ENCODE data around the gene ATP11A.
"Not testable (repeated sequence)": the region's sequence is repeated elsewhere in the genome, so short reads cannot be mapped to it uniquely, and the experiment has no call there.

The ATP11A gene

DNA sequence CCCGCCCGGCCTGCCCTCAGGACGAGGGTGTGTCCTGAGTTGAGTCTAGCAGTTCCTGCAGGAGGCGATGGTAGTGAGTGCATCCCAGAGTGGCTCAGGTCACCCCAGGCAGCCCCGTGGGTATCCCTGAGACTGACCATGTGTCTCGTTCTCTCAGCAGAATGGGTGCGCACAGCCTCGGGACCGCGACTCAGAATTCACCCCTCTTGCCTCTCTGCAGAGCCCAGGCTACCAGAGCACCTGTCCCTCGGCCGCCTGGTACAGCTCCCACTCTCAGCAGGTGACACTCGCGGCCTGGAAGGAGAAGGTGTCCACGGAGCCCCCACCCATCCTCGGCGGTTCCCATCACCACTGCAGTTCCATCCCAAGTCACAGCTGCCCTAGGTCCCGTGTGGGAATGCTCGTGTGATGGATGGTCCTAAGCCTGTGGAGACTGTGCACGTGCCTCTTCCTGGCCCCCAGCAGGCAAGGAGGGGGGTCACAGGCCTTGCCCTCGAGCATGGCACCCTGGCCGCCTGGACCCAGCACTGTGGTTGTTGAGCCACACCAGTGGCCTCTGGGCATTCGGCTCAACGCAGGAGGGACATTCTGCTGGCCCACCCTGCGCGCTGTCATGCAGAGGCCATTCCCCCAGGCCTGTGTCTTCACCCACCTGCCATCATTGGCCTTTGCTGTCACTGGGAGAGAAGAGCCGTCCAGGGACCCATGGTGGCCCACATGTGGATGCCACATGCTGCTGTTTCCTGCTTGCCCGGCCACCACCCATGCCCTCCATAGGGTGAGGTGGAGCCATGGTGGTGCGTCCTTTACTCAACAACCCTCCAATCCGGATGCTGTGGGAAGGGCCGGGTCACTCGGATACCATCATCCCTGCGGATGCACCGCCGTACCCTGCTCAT lies 192.1 kb downstream of the ATP11A start:
- Histone ChIP-seq H4K91ac (ENCODE audit: low read length) (no peak overlapping the region), H2BK12ac (ENCODE audit: low read length in 2 of 2) (no peak overlapping the region), H3K27ac (ENCODE audit: low read length, poor library complexity, severe bottlenecking) (no peak overlapping the region), H4K8ac (ENCODE audit: low read length) (no peak overlapping the region), H3K4me2 (ENCODE audit: low read length, poor library complexity, severe bottlenecking) (no peak overlapping the region), H3K23ac (ENCODE audit: low read length in 2 of 2) (no peak overlapping the region), H2BK120ac (ENCODE audit: low read depth, low read length) (no peak overlapping the region), H3K9ac (ENCODE audit: low read length) (no peak overlapping the region), H2BK15ac (ENCODE audit: low read depth, poor library complexity, severe bottlenecking) (no peak overlapping the region), H2AK5ac (ENCODE audit: low read length, severe bottlenecking) (no peak overlapping the region), H3K9me3 (ENCODE audit: control insufficient read depth, low read length) (no peaks in the 10 kb centered on the region), H3K18ac (ENCODE audit: low read depth in 1 of 2, low read length in 2 of 2) (no peak overlapping the region), H3K27me3 (ENCODE audit: control insufficient read depth in 1 of 2, insufficient read depth in 1 of 2, low read length in 2 of 2) (no peaks in the 10 kb centered on the region), H3K4me3 (ENCODE audit: insufficient read depth in 1 of 2, low read depth in 1 of 2, low read length in 2 of 2) (no peak overlapping the region), H2BK5ac (ENCODE audit: low read depth, low read length, poor library complexity, severe bottlenecking) (no peak overlapping the region), H3K4me1 (ENCODE audit: control insufficient read depth, insufficient read depth, low read depth, low read length) (peaks cover 28% of the 10 kb centered on the region), H3K14ac (ENCODE audit: low read length in 2 of 2) (no peak overlapping the region), H2AFZ (ENCODE audit: low read depth, low read length) (no peak overlapping the region), H3K79me1 (replicated peaks; ENCODE audit: low read length, poor library complexity, severe bottlenecking) (no peaks in the 10 kb centered on the region), H3K4ac (ENCODE audit: low read depth in 1 of 2, low read length in 2 of 2) (no peak overlapping the region), H3K36me3 (ENCODE audit: control insufficient read depth in 1 of 2, insufficient read depth in 2 of 2, low read depth in 1 of 2, low read length in 2 of 2) (peaks cover 34 to 58% of the 10 kb centered on the region in 2 experiments)
- 96% methylated on average over 35 of the region's 35 CpGs for WGBS
- no peak for DNase-seq

DNA sequence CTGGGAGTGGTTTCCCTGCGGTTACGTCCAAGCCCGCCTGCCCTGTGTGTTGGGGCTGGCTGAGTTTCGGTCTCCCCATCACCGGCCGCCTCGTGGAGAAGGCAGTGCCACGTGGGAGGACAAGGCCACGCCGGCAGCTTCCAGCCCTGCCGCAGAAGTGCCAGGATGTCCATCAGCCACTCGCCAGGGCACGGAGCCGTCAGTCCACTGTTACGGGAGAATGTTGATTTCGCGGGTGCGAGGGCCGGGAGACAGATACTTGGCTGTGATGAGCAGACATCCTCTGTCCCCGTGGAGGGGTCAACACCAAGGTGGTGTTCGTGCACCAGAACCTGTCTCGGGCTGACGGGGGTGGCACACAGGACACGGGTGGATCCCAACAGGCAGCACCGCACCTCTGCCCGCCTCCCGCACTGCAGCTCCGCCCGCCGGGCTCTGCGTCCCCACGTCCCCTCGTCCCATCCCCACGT lies 192.8 kb downstream of the ATP11A start:
- H3K9ac ChIP-seq (ENCODE audit: low read length), result no peak overlapping the region
- H2AFZ ChIP-seq (ENCODE audit: low read depth, low read length), result no peak overlapping the region
- no peak overlapping the region for H3K4ac ChIP-seq (ENCODE audit: low read depth in 1 of 2, low read length in 2 of 2)
- no peak overlapping the region for H2BK5ac ChIP-seq (ENCODE audit: low read depth, low read length, poor library complexity, severe bottlenecking)
- 96% methylated on average over 34 of the region's 34 CpGs for WGBS
- H3K36me3 ChIP-seq (ENCODE audit: control insufficient read depth in 1 of 2, insufficient read depth in 2 of 2, low read depth in 1 of 2, low read length in 2 of 2), result peaks cover 34 to 51% of the 10 kb centered on the region in 2 experiments
- no peak overlapping the region for H3K4me2 ChIP-seq (ENCODE audit: low read length, poor library complexity, severe bottlenecking)
- no peaks in the 10 kb centered on the region for H3K79me1 ChIP-seq (replicated peaks; ENCODE audit: low read length, poor library complexity, severe bottlenecking)
- H3K27ac ChIP-seq (ENCODE audit: low read length, poor library complexity, severe bottlenecking), result no peak overlapping the region
- H3K18ac ChIP-seq (ENCODE audit: low read depth in 1 of 2, low read length in 2 of 2), result no peak overlapping the region
- DNase-seq, result no peak
- H3K14ac ChIP-seq (ENCODE audit: low read length in 2 of 2), result no peak overlapping the region
- H3K9me3 ChIP-seq (ENCODE audit: control insufficient read depth, low read length), result no peaks in the 10 kb centered on the region
- H2BK120ac ChIP-seq (ENCODE audit: low read depth, low read length), result no peak overlapping the region
- no peak overlapping the region for H3K4me3 ChIP-seq (ENCODE audit: insufficient read depth in 1 of 2, low read depth in 1 of 2, low read length in 2 of 2)
- no peak overlapping the region for H2BK15ac ChIP-seq (ENCODE audit: low read depth, poor library complexity, severe bottlenecking)
- H2BK12ac ChIP-seq (ENCODE audit: low read length in 2 of 2), result no peak overlapping the region
- no peaks in the 10 kb centered on the region for H3K27me3 ChIP-seq (ENCODE audit: control insufficient read depth in 1 of 2, insufficient read depth in 1 of 2, low read length in 2 of 2)
- no peak overlapping the region for H3K23ac ChIP-seq (ENCODE audit: low read length in 2 of 2)
- no peak overlapping the region for H4K8ac ChIP-seq (ENCODE audit: low read length)
- no peak overlapping the region for H4K91ac ChIP-seq (ENCODE audit: low read length)
- H3K4me1 ChIP-seq (ENCODE audit: control insufficient read depth, insufficient read depth, low read depth, low read length), result peaks cover 28% of the 10 kb centered on the region
- no peak overlapping the region for H2AK5ac ChIP-seq (ENCODE audit: low read length, severe bottlenecking)

DNA sequence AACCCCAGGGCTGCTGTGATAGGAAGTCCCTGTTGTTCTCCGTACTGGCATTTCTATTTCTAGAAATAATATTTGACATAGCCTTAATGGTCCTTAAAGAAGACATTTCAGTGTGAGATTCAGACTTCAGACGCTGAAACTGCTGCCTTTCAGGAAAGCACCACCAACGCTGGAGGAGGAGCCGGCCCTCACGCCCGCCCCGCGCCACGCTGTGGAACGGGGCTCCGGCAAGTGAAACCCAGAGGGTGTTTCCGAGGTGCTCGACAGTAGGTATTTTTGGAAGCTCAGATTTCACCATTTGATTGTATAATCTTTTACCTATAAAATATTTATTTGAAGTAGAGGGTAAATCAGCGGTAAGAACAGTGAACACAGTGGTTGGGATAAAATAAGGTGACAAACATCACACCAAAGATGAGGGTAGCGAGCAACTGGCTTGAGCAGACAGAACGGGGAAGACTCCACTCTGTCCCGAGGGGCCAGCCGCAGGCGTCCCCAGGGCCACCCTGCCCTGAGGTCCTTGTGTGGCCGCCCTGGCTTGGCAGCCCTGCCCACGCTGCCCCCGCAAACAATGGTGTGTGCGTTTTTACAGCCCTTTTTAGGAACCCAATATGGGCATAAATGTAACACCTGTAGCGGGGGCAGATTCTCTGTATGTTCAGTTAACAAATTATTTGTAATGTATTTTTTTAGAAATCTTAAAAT lies 193.6 kb downstream of the ATP11A start:
- H3K36me3 ChIP-seq (ENCODE audit: control insufficient read depth in 1 of 2, insufficient read depth in 2 of 2, low read depth in 1 of 2, low read length in 2 of 2), result peaks cover 29 to 45% of the 10 kb centered on the region in 2 experiments
- H3K18ac ChIP-seq (ENCODE audit: low read depth in 1 of 2, low read length in 2 of 2), result no peak overlapping the region
- no peak overlapping the region for H3K14ac ChIP-seq (ENCODE audit: low read length in 2 of 2)
- H4K8ac ChIP-seq (ENCODE audit: low read length), result no peak overlapping the region
- H2BK12ac ChIP-seq (ENCODE audit: low read length in 2 of 2), result no peak overlapping the region
- H3K9ac ChIP-seq (ENCODE audit: low read length), result no peak overlapping the region
- no peaks in the 10 kb centered on the region for H3K79me1 ChIP-seq (replicated peaks; ENCODE audit: low read length, poor library complexity, severe bottlenecking)
- no peak overlapping the region for H3K4ac ChIP-seq (ENCODE audit: low read depth in 1 of 2, low read length in 2 of 2)
- no peak overlapping the region for H2AFZ ChIP-seq (ENCODE audit: low read depth, low read length)
- WGBS, result 97% methylated on average over 21 of the region's 24 CpGs
- H3K9me3 ChIP-seq (ENCODE audit: control insufficient read depth, low read length), result no peaks in the 10 kb centered on the region
- no peak overlapping the region for H3K4me2 ChIP-seq (ENCODE audit: low read length, poor library complexity, severe bottlenecking)
- no peak overlapping the region for H2BK120ac ChIP-seq (ENCODE audit: low read depth, low read length)
- no peak overlapping the region for H3K27ac ChIP-seq (ENCODE audit: low read length, poor library complexity, severe bottlenecking)
- H2AK5ac ChIP-seq (ENCODE audit: low read length, severe bottlenecking), result no peak overlapping the region
- H3K4me3 ChIP-seq (ENCODE audit: insufficient read depth in 1 of 2, low read depth in 1 of 2, low read length in 2 of 2), result no peak overlapping the region
- H2BK15ac ChIP-seq (ENCODE audit: low read depth, poor library complexity, severe bottlenecking), result no peak overlapping the region
- H4K91ac ChIP-seq (ENCODE audit: low read length), result no peak overlapping the region
- no peak overlapping the region for H2BK5ac ChIP-seq (ENCODE audit: low read depth, low read length, poor library complexity, severe bottlenecking)
- H3K23ac ChIP-seq (ENCODE audit: low read length in 2 of 2), result no peak overlapping the region
- H3K27me3 ChIP-seq (ENCODE audit: control insufficient read depth in 1 of 2, insufficient read depth in 1 of 2, low read length in 2 of 2), result peaks cover 0 to 5% of the 10 kb centered on the region in 2 experiments
- DNase-seq, result no peak
- peaks cover 25% of the 10 kb centered on the region for H3K4me1 ChIP-seq (ENCODE audit: control insufficient read depth, insufficient read depth, low read depth, low read length)

GRCh38 chr13:112884700-112885099 lies 194.9 kb downstream of the ATP11A start:
- H2AK5ac ChIP-seq (ENCODE audit: low read length, severe bottlenecking); H3K79me1 ChIP-seq (replicated peaks; ENCODE audit: low read length, poor library complexity, severe bottlenecking); H3K4me3 ChIP-seq (ENCODE audit: insufficient read depth in 1 of 2, low read depth in 1 of 2, low read length in 2 of 2); H3K18ac ChIP-seq (ENCODE audit: low read depth in 1 of 2, low read length in 2 of 2); H3K23ac ChIP-seq (ENCODE audit: low read length in 2 of 2); H3K27ac ChIP-seq (ENCODE audit: low read length, poor library complexity, severe bottlenecking); H2BK15ac ChIP-seq (ENCODE audit: low read depth, poor library complexity, severe bottlenecking); H3K4me2 ChIP-seq (ENCODE audit: low read length, poor library complexity, severe bottlenecking); H3K14ac ChIP-seq (ENCODE audit: low read length in 2 of 2); H3K9me3 ChIP-seq (ENCODE audit: control insufficient read depth, low read length); H2BK5ac ChIP-seq (ENCODE audit: low read depth, low read length, poor library complexity, severe bottlenecking); H3K9ac ChIP-seq (ENCODE audit: low read length); H4K8ac ChIP-seq (ENCODE audit: low read length); DNase-seq; H2AFZ ChIP-seq (ENCODE audit: low read depth, low read length); H3K4ac ChIP-seq (ENCODE audit: low read depth in 1 of 2, low read length in 2 of 2); H4K91ac ChIP-seq (ENCODE audit: low read length); H2BK120ac ChIP-seq (ENCODE audit: low read depth, low read length); H2BK12ac ChIP-seq (ENCODE audit: low read length in 2 of 2): not testable (repeated sequence)
- Histone ChIP-seq H3K27me3 (ENCODE audit: control insufficient read depth in 1 of 2, insufficient read depth in 1 of 2, low read length in 2 of 2) (peaks cover 0 to 18% of the 10 kb centered on the region in 2 experiments), H3K36me3 (ENCODE audit: control insufficient read depth in 1 of 2, insufficient read depth in 2 of 2, low read depth in 1 of 2, low read length in 2 of 2) (peaks cover 24 to 40% of the 10 kb centered on the region in 2 experiments), H3K4me1 (ENCODE audit: control insufficient read depth, insufficient read depth, low read depth, low read length) (peaks cover 18% of the 10 kb centered on the region)
- whole genome bisulfite sequencing, result 96% methylated on average over 13 of the region's 13 CpGs

Data from mesenchymal stem cell (in vitro differentiated cells and primary cell).